ENCODE data around the gene MAN1C1.

DNA sequence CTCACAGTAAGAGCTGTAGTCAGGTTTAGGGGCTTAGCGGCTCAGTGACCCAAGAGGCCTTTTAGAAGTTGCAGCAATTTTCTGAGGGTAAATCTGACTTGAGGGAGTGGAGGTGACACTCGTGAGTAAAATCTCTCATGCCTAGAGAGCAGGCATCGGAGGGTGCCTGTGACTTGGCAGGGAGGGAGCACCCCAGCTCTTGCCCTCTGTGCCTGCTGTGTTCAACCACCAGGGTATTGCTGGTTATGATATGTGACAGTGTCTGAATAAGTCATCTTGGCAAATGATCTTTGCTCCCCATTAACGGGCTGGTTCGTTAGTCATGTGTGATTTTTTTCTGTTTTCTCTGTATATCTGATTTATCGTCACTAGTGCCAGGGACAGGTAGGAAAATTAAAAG lies 5.9 kb downstream of the MAN1C1 start:
- TF ChIP-seq, protein P1, sequence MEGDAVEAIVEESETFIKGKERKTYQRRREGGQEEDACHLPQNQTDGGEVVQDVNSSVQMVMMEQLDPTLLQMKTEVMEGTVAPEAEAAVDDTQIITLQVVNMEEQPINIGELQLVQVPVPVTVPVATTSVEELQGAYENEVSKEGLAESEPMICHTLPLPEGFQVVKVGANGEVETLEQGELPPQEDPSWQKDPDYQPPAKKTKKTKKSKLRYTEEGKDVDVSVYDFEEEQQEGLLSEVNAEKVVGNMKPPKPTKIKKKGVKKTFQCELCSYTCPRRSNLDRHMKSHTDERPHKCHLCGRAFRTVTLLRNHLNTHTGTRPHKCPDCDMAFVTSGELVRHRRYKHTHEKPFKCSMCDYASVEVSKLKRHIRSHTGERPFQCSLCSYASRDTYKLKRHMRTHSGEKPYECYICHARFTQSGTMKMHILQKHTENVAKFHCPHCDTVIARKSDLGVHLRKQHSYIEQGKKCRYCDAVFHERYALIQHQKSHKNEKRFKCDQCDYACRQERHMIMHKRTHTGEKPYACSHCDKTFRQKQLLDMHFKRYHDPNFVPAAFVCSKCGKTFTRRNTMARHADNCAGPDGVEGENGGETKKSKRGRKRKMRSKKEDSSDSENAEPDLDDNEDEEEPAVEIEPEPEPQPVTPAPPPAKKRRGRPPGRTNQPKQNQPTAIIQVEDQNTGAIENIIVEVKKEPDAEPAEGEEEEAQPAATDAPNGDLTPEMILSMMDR (IDR thresholded peaks at IDR 0.05 in 2 of 3, conservative IDR thresholded peaks at IDR 0.05 in 1 of 3; ENCODE audit: borderline replicate concordance in 1 of 3, insufficient read depth in 1 of 3, low read depth in 2 of 3, low read length in 2 of 3): no peak
- no peak for TF ChIP-seq SIN3A (IDR thresholded peaks at IDR 0.05; ENCODE audit: low read depth)
- no peak for TF ChIP-seq ZNF274 (IDR thresholded peaks at IDR 0.05; ENCODE audit: low read depth, low read length)
- no peak for TF ChIP-seq EZH2phosphoT487 (IDR thresholded peaks at IDR 0.05; ENCODE audit: borderline replicate concordance)
- no peak for TF ChIP-seq POLR2A (IDR thresholded peaks at IDR 0.05; ENCODE audit: borderline replicate concordance, extremely low read depth, insufficient read depth, insufficient read length)
- TF ChIP-seq RAD21 (IDR thresholded peaks at IDR 0.05; ENCODE audit: low read depth): no peak
- TF ChIP-seq, protein P2, sequence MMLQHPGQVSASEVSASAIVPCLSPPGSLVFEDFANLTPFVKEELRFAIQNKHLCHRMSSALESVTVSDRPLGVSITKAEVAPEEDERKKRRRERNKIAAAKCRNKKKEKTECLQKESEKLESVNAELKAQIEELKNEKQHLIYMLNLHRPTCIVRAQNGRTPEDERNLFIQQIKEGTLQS (IDR thresholded peaks at IDR 0.05): no peak
- TF ChIP-seq YY1 (IDR thresholded peaks at IDR 0.05; ENCODE audit: extremely low read depth, insufficient replicate concordance, low read depth, low read length): no peak
- TF ChIP-seq EZH2 (IDR thresholded peaks at IDR 0.05): no peak
- TF ChIP-seq FOSL1 (IDR thresholded peaks at IDR 0.05; ENCODE audit: low read depth): no peak

Data from HCT116 (cell line).